Cerebellar nuclear complex (tissue), 1 donor: ENCODE measurements around the gene CREB5.

Experiments
- DNase-seq, 2 experiments: peaks; one replicate each; lab custom pipeline; 2025; lab: John Stamatoyannopoulos, UW

CREB5 gene

GRCh38 chr7:28435732-28436378 is 23.5 kb downstream of the CREB5 start:
- no peak for DNase-seq

- DNase-seq, result no peak
These were observed 27.8 kb downstream of the CREB5 start for GRCh38 chr7:28440055-28440601.

- DNase-seq, result no peak
These were observed 30.5 kb downstream of the CREB5 start for GRCh38 chr7:28442540-28443420.

- no peak for DNase-seq
These were observed 33.8 kb downstream of the CREB5 start for GRCh38 chr7:28446131-28446530.

GRCh38 chr7:28447071-28447470 is 34.8 kb downstream of the CREB5 start:
- DNase-seq, result no peak

- no peak for DNase-seq
These were observed 36.4 kb downstream of the CREB5 start for GRCh38 chr7:28448708-28449107.

GRCh38 chr7:28452681-28453080 is 40.4 kb downstream of the CREB5 start:
- DNase-seq, result no peak

GRCh38 chr7:28455486-28455885 is 43.2 kb downstream of the CREB5 start:
- DNase-seq, result no peak

- no peak for DNase-seq
These were observed 43.7 kb downstream of the CREB5 start for GRCh38 chr7:28456044-28456443.

GRCh38 chr7:28458732-28459131 is 46.4 kb downstream of the CREB5 start:
- DNase-seq, result no peak

GRCh38 chr7:28459306-28459705 is 47.0 kb downstream of the CREB5 start:
- no peak for DNase-seq

- DNase-seq, result no peak
These were observed 53.4 kb downstream of the CREB5 start for GRCh38 chr7:28465697-28466096.

- no peak for DNase-seq
These were observed 54.0 kb downstream of the CREB5 start for GRCh38 chr7:28466341-28466740.

GRCh38 chr7:28466885-28467284 is 54.6 kb downstream of the CREB5 start:
- no peak for DNase-seq

- no peak for DNase-seq
These were observed 57.2 kb downstream of the CREB5 start for GRCh38 chr7:28469562-28469961.

- DNase-seq, result no peak
These were observed 58.0 kb downstream of the CREB5 start for GRCh38 chr7:28470344-28470743.

GRCh38 chr7:28472332-28472731 is 60.0 kb downstream of the CREB5 start:
- DNase-seq, result no peak

GRCh38 chr7:28473571-28474281 is 61.4 kb downstream of the CREB5 start:
- no peak for DNase-seq

- DNase-seq, result no peak
These were observed 61.9 kb downstream of the CREB5 start for GRCh38 chr7:28474282-28474638.

- no peak for DNase-seq
These were observed 62.3 kb downstream of the CREB5 start for GRCh38 chr7:28474640-28475039.

- no peak for DNase-seq
These were observed 64.7 kb downstream of the CREB5 start for GRCh38 chr7:28477041-28477442.

GRCh38 chr7:28478656-28479055 is 66.3 kb downstream of the CREB5 start:
- no peak for DNase-seq

GRCh38 chr7:28479507-28479947 is 67.2 kb downstream of the CREB5 start:
- DNase-seq, result no peak
